Measurements from ENCODE around the gene ZMYND15. TPM values are rescaled to one million over a fixed set of nuclear protein-coding genes. Genes with fewer than 3 reads are reported as not detected.
"Not testable (repeated sequence)": the region's sequence is repeated elsewhere in the genome, so short reads cannot be mapped to it uniquely, and the experiment has no call there.

The ZMYND15 gene
- total RNA-seq, 2 donors from 2014 or later, result 1.0 to 2.3 TPM

- Mint-ChIP-seq H3K4me3 (peak within 1 kb of the TSS; percentile 96), H3K36me3 (peaks cover 10% of the 10 kb centered on the region), H3K4me1 (ENCODE audit: low read depth in 2 of 2) (peaks cover 58 to 66% of the 10 kb centered on the region in 2 donors), H3K27me3 (no peaks in the 10 kb centered on the region), H3K27ac (peak within 1 kb of the TSS; percentile 94 to 99), H3K9me3 (no peaks in the 10 kb centered on the region)
- peak; percentile 90 to 91 for ATAC-seq
- DNase-seq (ENCODE audit: low spot score), result peak; percentile 100
These were observed 29.6 kb upstream of the ZMYND15 start, which contains the start of gene ARRB2 for GRCh38 chr17:4709794-4710692. Gene ARRB2 (plus strand): TSS chr17:4710632. CDS start chr17:4710722, 90 bp downstream.

GRCh38 chr17:4710693-4711634, 28.7 kb upstream of the ZMYND15 start:
- H3K4me1 Mint-ChIP-seq (ENCODE audit: low read depth in 2 of 2), result peaks cover 62 to 67% of the 10 kb centered on the region in 2 donors
- ATAC-seq (peak in 1 of 2 donors; percentile 2), DNase-seq (ENCODE audit: low spot score) (peak; percentile 80)
- peak overlapping the region; percentile 94 to 99 for H3K27ac Mint-ChIP-seq
- H3K27me3 Mint-ChIP-seq, result no peaks in the 10 kb centered on the region
- H3K9me3 Mint-ChIP-seq, result no peaks in the 10 kb centered on the region
- H3K36me3 Mint-ChIP-seq, result peaks cover 16% of the 10 kb centered on the region
- H3K4me3 Mint-ChIP-seq, result peak overlapping the region; percentile 96

GRCh38 chr17:4711661-4712181, 27.9 kb upstream of the ZMYND15 start:
- Mint-ChIP-seq H3K27ac (peak overlapping the region; percentile 94 to 99), H3K9me3 (no peaks in the 10 kb centered on the region), H3K27me3 (no peaks in the 10 kb centered on the region), H3K4me3 (peak overlapping the region; percentile 96), H3K4me1 (ENCODE audit: low read depth in 2 of 2) (peaks cover 59 to 62% of the 10 kb centered on the region in 2 donors), H3K36me3 (peaks cover 12% of the 10 kb centered on the region)
- ATAC-seq, result no peak
- DNase-seq (ENCODE audit: low spot score), result peak; percentile 65

GRCh38 chr17:4712526-4712925, 27.1 kb upstream of the ZMYND15 start:
- H3K27ac Mint-ChIP-seq, result peak overlapping the region; percentile 94 to 99
- DNase-seq (ENCODE audit: low spot score) (peak; percentile 64), ATAC-seq (no peak)
- H3K27me3 Mint-ChIP-seq, result no peaks in the 10 kb centered on the region
- H3K4me1 Mint-ChIP-seq (ENCODE audit: low read depth in 2 of 2), result peaks cover 61 to 65% of the 10 kb centered on the region in 2 donors
- peaks cover 19% of the 10 kb centered on the region for H3K36me3 Mint-ChIP-seq
- peak overlapping the region; percentile 96 for H3K4me3 Mint-ChIP-seq
- no peaks in the 10 kb centered on the region for H3K9me3 Mint-ChIP-seq

DNA sequence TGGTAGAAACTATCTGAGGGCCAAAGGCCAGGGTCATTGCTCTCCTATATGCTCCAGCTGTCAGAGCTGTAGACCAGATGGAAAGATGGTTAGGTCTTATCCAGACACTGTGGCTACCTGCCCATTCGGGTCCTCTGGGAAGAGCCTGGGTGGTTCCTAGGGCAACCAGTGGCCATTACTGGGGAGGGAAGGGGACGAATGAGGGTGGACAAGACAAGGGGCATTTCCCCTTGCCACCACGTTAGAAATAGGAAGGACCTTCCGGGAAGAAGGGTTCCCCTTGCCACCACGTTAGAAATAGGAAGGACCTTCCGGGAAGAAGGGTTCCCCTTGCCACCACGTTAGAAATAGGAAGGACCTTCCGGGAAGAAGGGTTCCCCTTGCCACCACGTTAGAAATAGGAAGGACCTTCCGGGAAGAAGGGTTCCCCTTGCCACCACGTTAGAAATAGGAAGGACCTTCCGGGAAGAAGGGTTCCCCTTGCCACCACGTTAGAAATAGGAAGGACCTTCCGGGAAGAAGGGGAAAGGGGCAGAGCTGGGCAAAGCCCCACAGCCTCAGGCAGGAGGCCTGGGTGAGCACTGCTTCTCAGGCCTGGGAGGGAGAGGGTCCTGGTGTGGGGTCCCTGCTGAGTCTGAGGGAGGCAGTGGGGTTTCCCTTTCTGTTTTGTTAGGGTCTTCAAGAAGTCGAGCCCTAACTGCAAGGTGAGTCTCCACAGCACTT, 25.1 kb upstream of the ZMYND15 start:
- Mint-ChIP-seq H3K27ac (peak overlapping the region; percentile 94 to 99), H3K36me3 (peaks cover 30% of the 10 kb centered on the region), H3K4me1 (ENCODE audit: low read depth in 2 of 2) (peaks cover 66 to 70% of the 10 kb centered on the region in 2 donors), H3K4me3 (peak overlapping the region; percentile 96)
- not testable (repeated sequence) for H3K9me3 Mint-ChIP-seq, H3K27me3 Mint-ChIP-seq
- ATAC-seq, result peak; percentile 11 to 54
- peak; percentile 88 for DNase-seq (ENCODE audit: low spot score)

GRCh38 chr17:4715063-4715744, 24.4 kb upstream of the ZMYND15 start:
- peak overlapping the region; percentile 90 for H3K4me3 Mint-ChIP-seq
- H3K27ac Mint-ChIP-seq, result peak overlapping the region; percentile 94 to 99
- H3K9me3 Mint-ChIP-seq, result no peaks in the 10 kb centered on the region
- ATAC-seq (peak; percentile 43 to 47), DNase-seq (ENCODE audit: low spot score) (peak; percentile 90)
- H3K4me1 Mint-ChIP-seq (ENCODE audit: low read depth in 2 of 2), result peaks cover 68 to 69% of the 10 kb centered on the region in 2 donors
- H3K27me3 Mint-ChIP-seq, result no peaks in the 10 kb centered on the region
- H3K36me3 Mint-ChIP-seq, result peaks cover 33% of the 10 kb centered on the region

GRCh38 chr17:4716081-4716480, 23.6 kb upstream of the ZMYND15 start:
- ATAC-seq (no peak), DNase-seq (ENCODE audit: low spot score) (peak; percentile 52)
- peaks cover 74 to 77% of the 10 kb centered on the region in 2 donors for H3K4me1 Mint-ChIP-seq (ENCODE audit: low read depth in 2 of 2)
- peak overlapping the region; percentile 90 for H3K4me3 Mint-ChIP-seq
- peak overlapping the region; percentile 94 to 99 for H3K27ac Mint-ChIP-seq
- H3K36me3 Mint-ChIP-seq, result peaks cover 32% of the 10 kb centered on the region
- no peaks in the 10 kb centered on the region for H3K27me3 Mint-ChIP-seq
- no peaks in the 10 kb centered on the region for H3K9me3 Mint-ChIP-seq

GRCh38 chr17:4717791-4718190, 21.8 kb upstream of the ZMYND15 start:
- Mint-ChIP-seq H3K36me3 (peaks cover 34% of the 10 kb centered on the region), H3K9me3 (no peaks in the 10 kb centered on the region), H3K27ac (peak overlapping the region; percentile 94 to 99), H3K27me3 (no peaks in the 10 kb centered on the region), H3K4me3 (peak overlapping the region; percentile 83), H3K4me1 (ENCODE audit: low read depth in 2 of 2) (peaks cover 75 to 78% of the 10 kb centered on the region in 2 donors)
- ATAC-seq (peak; percentile 37 to 44), DNase-seq (ENCODE audit: low spot score) (peak; percentile 87)

- DNase-seq (ENCODE audit: low spot score) (peak; percentile 49), ATAC-seq (no peak)
- H3K4me3 Mint-ChIP-seq, result peak overlapping the region; percentile 83
- no peaks in the 10 kb centered on the region for H3K9me3 Mint-ChIP-seq
- peaks cover 34% of the 10 kb centered on the region for H3K36me3 Mint-ChIP-seq
- peaks cover 78 to 81% of the 10 kb centered on the region in 2 donors for H3K4me1 Mint-ChIP-seq (ENCODE audit: low read depth in 2 of 2)
- H3K27ac Mint-ChIP-seq, result peak overlapping the region; percentile 94 to 99
- H3K27me3 Mint-ChIP-seq, result no peaks in the 10 kb centered on the region
These were observed 21.4 kb upstream of the ZMYND15 start for GRCh38 chr17:4718276-4718675.

GRCh38 chr17:4719146-4719545, 20.5 kb upstream of the ZMYND15 start:
- peak overlapping the region; percentile 94 to 99 for H3K27ac Mint-ChIP-seq
- H3K27me3 Mint-ChIP-seq, result no peaks in the 10 kb centered on the region
- DNase-seq (ENCODE audit: low spot score) (peak; percentile 37), ATAC-seq (no peak)
- peak overlapping the region; percentile 83 for H3K4me3 Mint-ChIP-seq
- no peaks in the 10 kb centered on the region for H3K9me3 Mint-ChIP-seq
- peaks cover 34% of the 10 kb centered on the region for H3K36me3 Mint-ChIP-seq
- H3K4me1 Mint-ChIP-seq (ENCODE audit: low read depth in 2 of 2), result peaks cover 72 to 76% of the 10 kb centered on the region in 2 donors

GRCh38 chr17:4719684-4720221, 19.9 kb upstream of the ZMYND15 start:
- DNase-seq (ENCODE audit: low spot score) (peak; percentile 26), ATAC-seq (no peak)
- Mint-ChIP-seq H3K4me3 (peak overlapping the region; percentile 83), H3K4me1 (ENCODE audit: low read depth in 2 of 2) (peaks cover 72 to 76% of the 10 kb centered on the region in 2 donors), H3K27ac (peak overlapping the region; percentile 94 to 99), H3K9me3 (no peaks in the 10 kb centered on the region), H3K27me3 (no peaks in the 10 kb centered on the region), H3K36me3 (peaks cover 34% of the 10 kb centered on the region)

- H3K27ac Mint-ChIP-seq, result peak overlapping the region; percentile 94 to 99
These were observed 18.8 kb upstream of the ZMYND15 start for GRCh38 chr17:4720787-4721186.

More at GRCh38 chr17:4720787-4721186, 18.8 kb upstream of the ZMYND15 start:
- Mint-ChIP-seq H3K4me3 (peak overlapping the region; percentile 52), H3K36me3 (peaks cover 27% of the 10 kb centered on the region), H3K27me3 (no peaks in the 10 kb centered on the region), H3K4me1 (ENCODE audit: low read depth in 2 of 2) (peaks cover 68 to 73% of the 10 kb centered on the region in 2 donors), H3K9me3 (no peaks in the 10 kb centered on the region)
- ATAC-seq (no peak), DNase-seq (ENCODE audit: low spot score) (peak; percentile 31)
